GM12891 (cell line): Measurements from ENCODE around the gene SPATS1.
"Not testable (repeated sequence)": the region's sequence is repeated elsewhere in the genome, so short reads cannot be mapped to it uniquely, and the experiment has no call there.

ENCODE experiments used
- DNase-seq: peaks from one replicate; pipeline ENCODE4 v3.0.0; 2011; ENCODE audit warnings: low spot score; ENCODE audit not compliant: insufficient read length
- FAIRE-seq: peaks from 2 replicates; lab custom pipeline; 2011; peaks lifted over from hg19 to GRCh38; lab: Jason Lieb, UNC
- PAX5 ChIP-seq: IDR thresholded peaks from 2 replicates; pipeline ENCODE4 v1.6.1; 2011; ENCODE audit warnings: low read length, moderate library complexity, mild to moderate bottlenecking; ENCODE audit not compliant: insufficient read depth, severe bottlenecking
- POLR2A ChIP-seq: IDR thresholded peaks from 2 replicates; pipeline ENCODE4 v1.6.1; 2011; ENCODE audit warnings: low read depth, low read length, control low read depth
- POLR2AphosphoS5 ChIP-seq: IDR thresholded peaks from 2 replicates; pipeline ENCODE4 v1.6.1; 2011; ENCODE audit warnings: low read depth, low read length, control low read depth
- POU2F2 ChIP-seq: IDR thresholded peaks from 2 replicates; pipeline ENCODE4 v1.6.1; 2011; ENCODE audit warnings: low read depth, mild to moderate bottlenecking, control low read depth, low read length, moderate library complexity
- SPI1 ChIP-seq: IDR thresholded peaks from 2 replicates; pipeline ENCODE4 v1.6.1; 2011; ENCODE audit warnings: low read depth, low read length, control low read depth
- TAF1 ChIP-seq: IDR thresholded peaks from 2 replicates; pipeline ENCODE4 v1.6.1; 2011; ENCODE audit warnings: low read depth, low read length, control low read depth

The SPATS1 gene

GRCh38 chr6:44339763-44340625, 2.5 kb upstream of the SPATS1 start:
- no peak for TF ChIP-seq POLR2A
- FAIRE-seq (no peak), DNase-seq (no peak)

- TF ChIP-seq SPI1: no peak
- TF ChIP-seq PAX5: no peak
- no peak for TF ChIP-seq POLR2AphosphoS5
- no peak for TF ChIP-seq POU2F2
- TF ChIP-seq TAF1: no peak
- TF ChIP-seq POLR2A: no peak
- FAIRE-seq (no peak), DNase-seq (no peak)
Measured at GRCh38 chr6:44341095-44341890, 1.2 kb upstream of the SPATS1 start.

GRCh38 chr6:44342052-44342451, 398 bp upstream of the SPATS1 start:
- DNase-seq: no peak
- no peak for TF ChIP-seq SPI1
- no peak for TF ChIP-seq POU2F2
- TF ChIP-seq POLR2A: no peak
- no peak for TF ChIP-seq TAF1
- no peak for TF ChIP-seq POLR2AphosphoS5
- no peak for TF ChIP-seq PAX5
- no peak for FAIRE-seq

GRCh38 chr6:44346818-44347217, 4.4 kb downstream of the SPATS1 start:
- FAIRE-seq, DNase-seq: not testable (repeated sequence)

GRCh38 chr6:44349904-44350649, 7.6 kb downstream of the SPATS1 start:
- TF ChIP-seq TAF1 (no peak), POLR2A (no peak), POU2F2 (no peak)
- FAIRE-seq (no peak), DNase-seq (no peak)

- not testable (repeated sequence) for DNase-seq, FAIRE-seq
Measured at GRCh38 chr6:44350650-44350994, 8.2 kb downstream of the SPATS1 start.

GRCh38 chr6:44352259-44352658, 9.8 kb downstream of the SPATS1 start:
- no peak for TF ChIP-seq SPI1
- TF ChIP-seq POLR2A: no peak
- no peak for DNase-seq
- no peak for FAIRE-seq

GRCh38 chr6:44353336-44353735, 10.9 kb downstream of the SPATS1 start:
- no peak for FAIRE-seq
- TF ChIP-seq POLR2AphosphoS5 (no peak), TAF1 (no peak)
- no peak for DNase-seq

- no peak for FAIRE-seq
- DNase-seq: no peak
- TF ChIP-seq POLR2AphosphoS5 (no peak), TAF1 (no peak), POLR2A (no peak), PAX5 (no peak), POU2F2 (no peak), SPI1 (no peak)
Measured at GRCh38 chr6:44355640-44356039, 13.2 kb downstream of the SPATS1 start.

GRCh38 chr6:44356487-44356886, 14.0 kb downstream of the SPATS1 start:
- FAIRE-seq (no peak), DNase-seq (no peak)
- TF ChIP-seq SPI1: no peak; the same call in 1 of the 2 replicates
- no peak for TF ChIP-seq POLR2AphosphoS5
- no peak for TF ChIP-seq POU2F2
- TF ChIP-seq POLR2A: no peak
- TF ChIP-seq PAX5: no peak
- no peak for TF ChIP-seq TAF1
